ENCODE data around the gene GOLGA6L22. TPM values are rescaled to one million over a fixed set of nuclear protein-coding genes. Genes with fewer than 3 reads are reported as not detected.
A peak's percentile ranks its signal among the peaks of the same experiment; 100 is the strongest.
"Not testable (repeated sequence)": the region's sequence is repeated elsewhere in the genome, so short reads cannot be mapped to it uniquely, and the experiment has no call there.

The GOLGA6L22 gene
- 0.24 TPM for total RNA-seq (ENCODE audit: insufficient read depth, low replicate concordance)

DNA sequence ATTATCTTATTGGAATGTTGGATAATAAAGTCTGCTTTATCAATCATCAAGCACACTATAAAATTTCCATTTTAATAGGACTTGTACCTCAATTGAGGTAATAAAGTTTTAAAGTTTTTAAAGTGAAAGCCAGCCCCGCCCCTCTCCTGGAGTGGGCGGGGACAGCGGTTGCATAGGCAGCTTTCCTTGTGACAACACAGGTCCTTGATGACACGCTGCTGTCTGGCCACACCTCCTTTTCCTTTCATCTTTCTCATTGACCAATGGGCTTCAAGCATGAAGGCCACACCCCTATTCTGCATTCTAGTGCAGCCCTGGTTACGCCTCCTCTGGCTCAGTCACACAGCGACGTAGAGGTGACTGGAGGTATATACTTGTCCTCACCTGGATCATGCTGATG lies at the start of gene GOLGA6L22:
Gene GOLGA6L22 (plus strand): TSS at position 301 of the 400 bp plus-strand sequence. CDS start 91 bp downstream, at position 392.
- DNase-seq (ENCODE audit: low spot score): not testable (repeated sequence)

DNA sequence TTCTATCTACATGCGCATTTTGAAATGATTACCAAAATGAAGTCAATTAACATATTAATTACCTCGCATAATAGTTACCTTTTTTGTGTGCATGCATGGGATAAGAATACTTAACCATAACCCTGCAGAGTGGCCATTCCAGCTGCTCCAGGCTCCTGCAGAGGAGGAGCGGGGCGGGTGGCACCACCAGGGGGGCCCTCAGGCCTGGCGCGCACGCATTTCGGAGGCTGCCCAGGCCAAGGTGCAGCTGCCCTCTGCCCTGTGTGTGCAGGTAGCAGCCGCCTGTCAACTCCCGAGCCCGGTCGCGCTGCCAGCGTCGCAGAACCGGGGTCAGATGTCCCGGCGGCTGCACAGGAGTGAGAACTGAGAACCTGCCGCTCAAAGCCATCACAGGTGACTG lies 41.4 kb upstream of the GOLGA6L22 start:
- not testable (repeated sequence) for DNase-seq (ENCODE audit: low spot score)

- not testable (repeated sequence) for DNase-seq (ENCODE audit: low spot score)
These were observed 40.9 kb upstream of the GOLGA6L22 start for GRCh38 chr15:22417795-22418194.

DNA sequence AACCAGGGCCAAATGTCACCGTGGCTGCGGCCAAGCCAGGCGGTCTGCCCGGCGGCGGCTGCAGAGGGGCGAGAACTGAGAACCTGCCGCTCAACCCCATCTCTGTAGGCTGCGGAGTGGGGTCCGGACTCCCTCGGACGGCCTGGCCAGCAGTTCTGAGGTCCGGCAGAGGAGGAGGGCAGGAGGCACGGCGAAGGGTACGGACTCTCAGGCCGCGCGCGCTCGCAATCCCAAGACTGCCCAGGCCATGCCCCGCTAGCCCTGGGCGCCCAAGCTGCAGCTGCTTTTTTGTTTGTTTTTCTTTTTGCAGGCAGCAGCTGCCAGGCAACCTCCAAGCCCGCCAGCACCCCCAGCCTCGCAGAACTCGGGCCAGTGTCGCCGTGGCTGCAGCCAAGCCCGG lies 40.5 kb upstream of the GOLGA6L22 start:
- not testable (repeated sequence) for DNase-seq (ENCODE audit: low spot score)

GRCh38 chr15:22418666-22419065 lies 40.0 kb upstream of the GOLGA6L22 start:
- not testable (repeated sequence) for DNase-seq (ENCODE audit: low spot score)

- DNase-seq (ENCODE audit: low spot score): not testable (repeated sequence)
These were observed 38.4 kb upstream of the GOLGA6L22 start for GRCh38 chr15:22420340-22420739.

DNA sequence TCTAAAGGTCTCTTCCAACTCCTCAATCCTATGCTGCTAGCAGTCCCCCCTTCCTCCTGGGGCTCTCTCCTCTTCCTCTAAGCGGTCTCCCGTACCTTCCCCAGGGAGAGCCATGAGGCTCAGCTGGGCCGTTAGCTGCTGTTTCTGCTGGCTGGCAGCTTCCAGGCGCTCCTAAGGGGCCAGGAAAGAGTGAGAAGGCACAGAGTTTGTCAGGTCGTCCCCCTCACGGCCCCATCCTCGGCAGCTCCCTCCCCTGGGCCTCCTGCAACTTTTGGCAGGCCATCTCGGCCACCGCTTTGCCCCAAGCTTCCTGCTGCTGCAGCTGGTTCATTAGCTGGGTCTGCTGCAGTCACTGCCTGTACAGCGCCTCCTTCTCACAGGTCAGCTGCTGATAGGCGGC lies 29.3 kb upstream of the GOLGA6L22 start:
- DNase-seq (ENCODE audit: low spot score): not testable (repeated sequence)

- not testable (repeated sequence) for DNase-seq (ENCODE audit: low spot score)
These were observed 27.0 kb upstream of the GOLGA6L22 start for GRCh38 chr15:22431687-22432086.

DNA sequence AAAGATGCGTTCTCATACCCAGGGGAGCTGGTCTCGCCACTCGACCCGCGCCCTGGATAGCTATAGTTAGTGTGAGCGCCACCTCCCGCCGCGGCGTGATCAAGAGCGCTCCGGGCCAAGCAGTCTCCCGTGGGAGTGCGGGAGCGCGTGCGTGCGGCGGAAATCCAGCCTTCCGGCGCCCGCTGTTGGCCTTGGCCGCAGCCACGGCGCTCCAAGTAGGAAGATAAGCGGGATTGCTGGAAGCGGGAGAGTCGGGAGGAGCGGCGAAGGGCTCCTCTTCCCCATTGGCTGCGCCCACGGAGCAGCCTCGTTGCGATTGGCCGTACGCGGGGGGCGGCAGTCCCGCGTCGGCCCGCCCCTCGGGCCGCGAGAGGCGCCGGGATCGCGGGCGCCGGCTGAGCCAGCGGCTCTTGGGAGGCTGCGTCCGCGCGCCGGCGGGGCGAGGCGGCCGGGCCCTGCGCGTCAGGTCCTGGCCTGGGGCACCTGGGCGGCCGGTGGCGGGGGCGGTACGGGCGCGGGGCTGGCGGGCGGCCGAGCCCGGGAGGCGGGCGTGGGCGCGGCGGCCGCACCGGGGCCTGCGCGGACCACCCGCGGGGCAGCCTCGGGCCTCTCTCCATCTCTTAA lies 35.9 kb downstream of the GOLGA6L22 start:
- peak; percentile 64 for DNase-seq (ENCODE audit: low spot score)

DNA sequence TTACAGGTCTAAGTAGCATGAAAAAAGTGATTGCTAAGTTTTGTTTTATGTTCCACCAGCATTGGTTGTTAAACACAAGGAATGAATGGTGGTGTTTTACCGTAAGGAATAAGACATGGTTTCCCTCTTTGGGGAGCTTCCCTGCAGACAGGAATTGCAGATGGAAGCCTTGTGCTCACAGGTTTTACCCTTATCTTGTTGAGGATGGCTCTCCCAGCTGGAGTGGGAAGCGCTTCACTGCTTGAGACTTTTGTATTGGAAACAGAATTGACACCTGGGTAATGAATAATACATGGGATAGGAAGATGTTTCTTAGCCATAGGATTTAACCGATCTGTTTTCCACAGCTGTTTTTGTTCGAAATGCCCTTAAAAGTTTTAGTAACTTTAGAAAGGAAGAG lies 38.5 kb downstream of the GOLGA6L22 start:
- DNase-seq (ENCODE audit: low spot score): not testable (repeated sequence)

DNA sequence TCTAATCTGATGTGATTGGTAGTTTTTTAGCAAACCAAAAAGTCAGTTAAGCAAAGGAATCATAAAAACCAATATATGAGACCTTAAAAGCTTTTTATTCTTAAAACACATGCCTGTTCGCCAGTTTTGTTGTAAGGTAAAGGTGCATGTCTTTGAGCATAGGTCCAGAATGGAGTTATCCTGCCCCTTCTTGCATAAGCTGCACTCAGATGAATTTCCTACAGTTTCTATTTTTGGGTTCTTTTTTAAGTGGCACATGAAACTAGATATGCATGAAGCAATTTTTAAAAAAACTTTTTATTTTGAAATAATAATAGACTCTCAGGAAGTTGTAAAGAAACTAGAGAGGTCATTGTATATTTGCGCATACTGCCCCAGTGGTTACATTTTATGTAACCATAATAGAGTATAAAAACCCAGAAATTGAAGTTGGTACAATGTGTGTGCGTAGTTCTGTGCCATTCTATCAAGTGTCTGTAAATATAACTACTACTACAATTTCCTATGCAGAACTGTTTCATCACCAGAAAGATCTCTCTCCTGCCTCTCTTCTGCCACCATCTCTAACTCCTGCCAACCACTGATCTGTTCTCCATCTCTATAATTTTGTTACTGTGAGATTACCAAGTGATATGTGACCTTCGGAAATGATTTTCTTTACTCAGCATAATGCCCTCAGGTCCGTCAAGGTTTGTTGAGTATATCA lies 39.7 kb downstream of the GOLGA6L22 start:
- not testable (repeated sequence) for DNase-seq (ENCODE audit: low spot score)

DNA sequence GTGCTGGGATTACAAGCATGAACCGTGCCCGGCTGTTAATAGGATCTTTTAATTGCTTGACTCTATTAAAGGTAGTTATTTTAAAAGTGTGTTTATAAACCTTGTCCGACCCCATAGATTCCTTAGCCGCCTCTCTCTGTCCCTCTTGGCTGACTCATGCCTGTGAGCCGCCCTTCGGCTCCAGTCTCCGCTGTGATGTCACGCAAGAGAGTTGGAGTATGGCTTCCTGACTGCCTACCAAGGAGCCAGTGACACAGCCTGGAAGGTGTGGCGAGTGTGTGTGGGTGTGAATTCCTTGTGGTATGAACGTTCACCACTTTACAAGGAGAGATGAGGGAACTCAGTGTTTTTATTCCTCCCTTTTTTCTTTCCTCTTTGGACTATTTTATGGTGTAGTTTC lies 43.6 kb downstream of the GOLGA6L22 start:
- not testable (repeated sequence) for DNase-seq (ENCODE audit: low spot score)

DNA sequence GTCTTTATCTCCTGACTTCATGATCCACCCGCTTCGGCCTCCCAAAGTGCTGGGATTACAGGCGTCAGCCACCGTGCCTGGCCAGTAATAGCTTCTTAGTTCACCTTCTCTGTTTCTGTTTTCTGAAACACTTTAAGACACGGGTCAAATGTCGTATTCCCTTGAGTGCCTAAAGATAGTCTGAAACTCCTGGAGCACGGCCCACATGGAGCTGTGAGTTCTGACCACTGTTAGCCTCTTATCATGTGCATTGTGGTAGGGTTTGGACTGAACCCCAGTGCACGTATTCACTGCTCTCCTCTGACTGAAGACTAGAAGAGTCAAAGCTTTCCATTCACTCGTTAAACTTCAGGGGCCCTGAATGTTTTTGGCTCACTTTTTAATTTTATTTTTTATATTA lies 48.3 kb downstream of the GOLGA6L22 start:
- not testable (repeated sequence) for DNase-seq (ENCODE audit: low spot score)

DNA sequence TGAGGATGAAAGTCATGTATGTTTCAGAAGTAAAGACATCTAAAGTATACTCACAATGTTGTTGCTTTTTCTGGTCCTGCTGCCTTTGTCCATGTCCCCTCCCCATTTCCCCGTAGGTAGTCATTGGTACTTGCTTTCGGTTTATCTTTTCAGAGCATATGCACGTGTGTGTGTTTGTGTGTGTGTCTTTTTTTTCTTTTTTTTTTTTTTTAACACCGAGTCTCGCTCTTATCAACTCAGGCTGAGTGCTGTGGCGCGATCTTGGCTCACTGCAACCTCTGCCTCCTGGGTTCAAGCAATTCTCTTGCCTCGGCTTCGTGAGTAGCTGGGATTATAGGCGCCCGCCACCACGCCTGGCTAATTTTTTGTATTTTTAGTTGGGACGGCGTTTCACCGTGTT lies 57.4 kb downstream of the GOLGA6L22 start:
- DNase-seq (ENCODE audit: low spot score): not testable (repeated sequence)

Measured in umbilical cord (tissue), 2 donors.